OCI-LY3 (cell line): Measurements from ENCODE around the gene TGOLN2.

Experiments used
- EZH2phosphoT487 ChIP-seq: fragments of 200-600 bp; shearing (Covaris generic); IDR thresholded peaks from 2 replicates; pipeline ENCODE4 v1.6.1; 2018; ENCODE audit warnings: antibody characterized with exemption, mixed run types, low read depth
- TF ChIP-seq, protein P1 (sequence below): fragments of 200-600, 300-600 bp; sonication (generic); IDR thresholded peaks from 2 replicates; pipeline ENCODE4 v1.5.1; 2014; ENCODE audit warnings: antibody characterized with exemption, low read length, low read depth

DNA sequence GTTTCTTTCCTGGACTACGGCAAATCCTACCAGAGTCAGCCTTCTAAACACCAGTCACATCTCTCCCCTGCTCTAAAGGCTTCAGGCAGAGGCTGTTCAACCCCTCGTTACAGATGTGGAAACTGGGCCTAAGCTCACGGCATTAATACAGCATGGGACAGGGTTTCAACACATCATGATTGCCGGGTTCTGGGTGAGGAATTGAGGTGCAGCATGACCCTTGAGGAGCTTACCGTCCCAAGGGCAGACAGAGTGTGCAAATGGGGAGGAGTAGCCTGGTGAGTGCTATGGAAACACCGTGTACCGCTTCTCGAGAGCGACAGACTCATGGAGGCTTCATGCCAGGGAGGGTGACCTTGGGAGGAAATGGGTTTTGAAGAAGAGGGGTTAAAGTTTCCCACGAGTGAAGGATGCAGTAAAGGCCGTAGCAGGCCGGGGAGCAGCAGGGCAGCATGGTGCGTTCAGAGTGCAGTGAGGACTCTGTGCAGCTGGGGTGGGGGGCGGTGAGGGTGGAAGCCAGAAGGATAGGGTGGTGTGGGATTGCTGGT lies 51.1 kb downstream of the TGOLN2 start:
- TF ChIP-seq, protein P1, sequence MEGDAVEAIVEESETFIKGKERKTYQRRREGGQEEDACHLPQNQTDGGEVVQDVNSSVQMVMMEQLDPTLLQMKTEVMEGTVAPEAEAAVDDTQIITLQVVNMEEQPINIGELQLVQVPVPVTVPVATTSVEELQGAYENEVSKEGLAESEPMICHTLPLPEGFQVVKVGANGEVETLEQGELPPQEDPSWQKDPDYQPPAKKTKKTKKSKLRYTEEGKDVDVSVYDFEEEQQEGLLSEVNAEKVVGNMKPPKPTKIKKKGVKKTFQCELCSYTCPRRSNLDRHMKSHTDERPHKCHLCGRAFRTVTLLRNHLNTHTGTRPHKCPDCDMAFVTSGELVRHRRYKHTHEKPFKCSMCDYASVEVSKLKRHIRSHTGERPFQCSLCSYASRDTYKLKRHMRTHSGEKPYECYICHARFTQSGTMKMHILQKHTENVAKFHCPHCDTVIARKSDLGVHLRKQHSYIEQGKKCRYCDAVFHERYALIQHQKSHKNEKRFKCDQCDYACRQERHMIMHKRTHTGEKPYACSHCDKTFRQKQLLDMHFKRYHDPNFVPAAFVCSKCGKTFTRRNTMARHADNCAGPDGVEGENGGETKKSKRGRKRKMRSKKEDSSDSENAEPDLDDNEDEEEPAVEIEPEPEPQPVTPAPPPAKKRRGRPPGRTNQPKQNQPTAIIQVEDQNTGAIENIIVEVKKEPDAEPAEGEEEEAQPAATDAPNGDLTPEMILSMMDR: no peak
- no peak for TF ChIP-seq EZH2phosphoT487
